ENCODE data around the gene TSPYL4. TPM values are rescaled to one million over a fixed set of nuclear protein-coding genes. Genes with fewer than 3 reads are reported as not detected.

The TSPYL4 gene
- total and polyA plus RNA-seq, 2 of the 8 experiments (the other 6 are each of a cell fraction or from before 2014, with no cell fraction given), result 20.5 to 22.6 TPM

- TF ChIP-seq CHD7 (IDR thresholded peaks at IDR 0.05; ENCODE audit: insufficient replicate concordance, low read length) (no peak), CREB1 (IDR thresholded peaks at IDR 0.05) (no peak), POU5F1 (IDR thresholded peaks at IDR 0.05; ENCODE audit: low read depth, low read length) (no peak), SIRT6 (IDR thresholded peaks at IDR 0.05; ENCODE audit: low read length) (no peak), EZH2 (IDR thresholded peaks at IDR 0.05; ENCODE audit: low read depth, low read length, severe bottlenecking) (no peak)
Measured at GRCh38 chr6:116210750-116211425, 43.0 kb downstream of the TSPYL4 start (continued).
